Activated effector memory CD4-positive, alpha-beta T cell treated with Interleukin-2 at 50 U/mL for 16 hours (primary cell): ENCODE measurements around the gene EYS.
"Not testable (repeated sequence)": the region's sequence is repeated elsewhere in the genome, so short reads cannot be mapped to it uniquely, and the experiment has no call there.

Experiments used
- DNase-seq: peaks from one replicate; pipeline ENCODE4 v3.0.0-alpha.2; 2020

The EYS gene

GRCh38 chr6:63862486-63863198, 1844.4 kb downstream of the EYS start:
- DNase-seq: no peak

- DNase-seq: no peak
Observed at GRCh38 chr6:63859528-63859927, 1847.5 kb downstream of the EYS start.

- DNase-seq: no peak
Observed at GRCh38 chr6:63858691-63859090, 1848.3 kb downstream of the EYS start.

DNA sequence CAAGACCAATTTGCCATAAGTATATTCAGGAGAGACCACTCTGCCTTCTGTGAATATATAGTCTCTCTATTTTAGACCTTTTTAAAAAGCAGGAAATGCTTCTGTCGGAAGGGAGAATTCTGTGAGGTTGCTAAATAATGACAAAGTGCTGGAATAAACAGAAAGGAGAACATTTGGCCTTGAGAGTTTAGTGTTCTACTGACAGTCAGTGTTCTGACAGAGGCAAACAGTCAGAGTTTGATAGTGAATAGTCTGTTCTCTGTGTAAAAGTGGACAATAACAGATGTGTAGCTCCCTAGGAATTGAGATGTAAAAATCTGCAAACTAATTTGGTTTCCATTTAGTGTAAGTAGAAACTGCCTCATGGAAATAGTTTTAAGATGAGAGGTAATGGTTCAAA, 1850.8 kb downstream of the EYS start:
- no peak for DNase-seq

DNA sequence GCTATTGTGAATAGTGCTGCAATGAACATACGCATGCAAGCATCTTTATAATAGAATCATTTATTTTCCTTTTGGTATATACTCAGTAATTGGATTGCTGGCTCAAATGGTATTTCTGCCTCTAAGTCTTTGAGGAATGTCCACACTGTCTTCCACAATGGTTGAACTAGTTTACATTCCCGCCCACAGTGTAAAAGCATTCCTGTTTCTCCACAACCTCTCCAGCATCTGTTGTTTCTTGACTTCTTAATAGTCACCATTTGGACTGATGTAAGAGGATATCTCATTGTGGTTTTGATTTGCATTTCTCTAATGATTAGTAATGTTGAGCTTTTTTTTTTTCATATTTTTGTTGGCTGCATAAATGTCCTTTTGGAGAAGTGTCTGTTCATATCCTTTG, 1862.7 kb downstream of the EYS start:
- no peak for DNase-seq

DNA sequence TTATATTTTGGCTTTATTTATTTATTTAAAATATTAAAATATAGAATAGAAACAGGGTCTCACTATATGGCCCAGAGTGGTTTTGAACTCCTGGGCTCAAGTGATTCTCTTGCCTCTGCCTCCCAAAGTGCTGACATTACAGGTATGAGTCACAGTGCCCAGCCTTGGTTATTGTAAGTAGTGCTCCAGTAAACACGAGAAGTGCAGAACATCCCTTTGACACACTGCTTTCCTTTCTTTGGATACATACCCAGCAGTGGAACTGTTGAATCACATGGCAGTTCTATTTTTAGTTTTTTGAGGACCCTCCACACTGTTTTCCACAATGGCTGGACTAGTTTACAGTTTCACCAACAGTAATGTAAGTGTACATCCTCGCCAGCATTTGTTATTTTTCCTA, 1867.5 kb downstream of the EYS start:
- no peak for DNase-seq

DNA sequence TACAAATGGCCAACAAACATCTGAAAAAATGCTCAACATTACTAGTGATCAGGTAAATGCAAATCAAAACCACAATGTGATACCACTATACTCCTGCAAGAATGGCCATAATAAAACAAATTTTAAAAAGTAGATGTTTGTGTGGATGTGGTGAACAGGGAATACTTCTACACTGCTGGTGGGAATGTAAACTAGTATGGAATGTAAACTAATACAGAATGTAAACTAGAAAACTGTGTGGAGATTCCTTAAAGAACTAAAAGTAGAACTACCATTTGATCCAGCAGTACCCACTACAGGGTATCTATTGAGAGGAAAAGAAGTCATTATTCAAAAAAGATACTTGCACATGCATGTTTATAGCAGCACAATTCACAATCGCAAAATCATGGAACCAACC, 1878.3 kb downstream of the EYS start:
- DNase-seq: not testable (repeated sequence)

GRCh38 chr6:63824722-63825121, 1882.3 kb downstream of the EYS start:
- DNase-seq: no peak

- no peak for DNase-seq
Observed at GRCh38 chr6:63821442-63821841, 1885.6 kb downstream of the EYS start.

- no peak for DNase-seq
Observed at GRCh38 chr6:63819831-63820230, 1887.2 kb downstream of the EYS start.

GRCh38 chr6:63817492-63818050, 1889.5 kb downstream of the EYS start:
- DNase-seq: no peak

- no peak for DNase-seq
Observed at GRCh38 chr6:63816982-63817436, 1890.0 kb downstream of the EYS start.

GRCh38 chr6:63816401-63816981, 1890.5 kb downstream of the EYS start:
- DNase-seq: no peak

- no peak for DNase-seq
Observed at GRCh38 chr6:63814459-63814858, 1892.6 kb downstream of the EYS start.

DNA sequence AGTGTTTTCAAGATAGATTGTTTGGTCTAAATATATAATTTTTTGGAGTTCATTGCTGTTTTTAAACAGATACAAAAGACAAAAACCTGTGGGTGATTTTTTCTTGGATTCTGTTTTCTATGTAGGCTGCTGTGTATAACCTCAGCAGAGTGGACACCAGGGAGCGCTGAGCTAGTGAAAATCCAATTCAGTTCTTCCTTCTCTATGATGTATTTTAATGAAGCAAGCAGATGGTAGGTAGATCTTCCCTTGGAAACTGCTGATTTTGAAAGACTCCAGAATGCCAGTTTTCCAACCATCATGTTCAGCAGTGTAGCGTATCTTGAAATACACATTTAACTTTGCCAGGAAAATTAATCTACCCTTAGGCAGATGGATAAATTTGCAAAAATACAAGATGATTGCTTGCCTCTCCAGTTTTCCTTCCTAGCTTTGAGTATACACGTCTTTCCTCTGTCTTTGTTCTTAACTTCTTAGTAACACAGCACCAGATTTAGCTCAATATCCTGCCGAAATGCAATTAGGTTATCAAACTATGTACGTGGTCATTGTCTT, 1893.4 kb downstream of the EYS start:
- DNase-seq: no peak

DNA sequence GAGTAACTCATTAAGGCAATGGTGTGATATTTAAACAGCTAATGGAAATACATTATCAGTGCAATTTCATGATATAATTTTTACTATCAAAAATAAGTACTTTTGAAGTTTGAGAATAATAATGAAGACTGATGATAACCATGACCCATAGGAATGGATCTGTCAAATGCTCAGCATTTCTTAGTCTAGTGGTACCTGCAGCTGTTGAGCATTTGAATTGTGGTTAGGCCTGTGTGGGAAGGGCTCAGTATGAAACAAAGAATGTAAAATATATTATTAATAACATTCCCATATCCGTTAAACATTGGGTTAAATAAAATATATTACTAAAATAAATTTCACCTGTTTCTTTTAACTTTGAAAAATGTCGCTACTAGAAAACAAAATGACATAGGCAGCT, 1898.5 kb downstream of the EYS start:
- DNase-seq: no peak

DNA sequence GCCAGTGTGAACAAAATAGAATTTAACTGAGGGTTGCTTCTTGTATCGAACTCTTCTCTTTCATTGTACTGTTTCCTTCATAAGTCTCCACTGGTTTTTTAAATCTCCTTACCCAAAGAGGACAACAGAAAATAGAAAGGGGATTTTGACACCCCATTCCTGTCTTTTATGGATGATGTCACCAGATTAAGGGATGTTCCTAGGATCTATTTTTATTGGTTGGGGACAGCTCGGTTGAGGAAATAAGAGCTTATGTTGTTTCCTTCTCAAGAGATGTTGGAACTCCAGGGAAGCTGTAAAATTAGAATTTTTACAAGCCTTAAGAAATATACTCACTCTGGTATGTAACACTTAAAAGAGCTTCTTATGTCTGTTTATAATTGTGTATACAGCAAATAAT, 1900.0 kb downstream of the EYS start:
- DNase-seq: no peak

GRCh38 chr6:63806573-63806913, 1900.5 kb downstream of the EYS start:
- no peak for DNase-seq

DNA sequence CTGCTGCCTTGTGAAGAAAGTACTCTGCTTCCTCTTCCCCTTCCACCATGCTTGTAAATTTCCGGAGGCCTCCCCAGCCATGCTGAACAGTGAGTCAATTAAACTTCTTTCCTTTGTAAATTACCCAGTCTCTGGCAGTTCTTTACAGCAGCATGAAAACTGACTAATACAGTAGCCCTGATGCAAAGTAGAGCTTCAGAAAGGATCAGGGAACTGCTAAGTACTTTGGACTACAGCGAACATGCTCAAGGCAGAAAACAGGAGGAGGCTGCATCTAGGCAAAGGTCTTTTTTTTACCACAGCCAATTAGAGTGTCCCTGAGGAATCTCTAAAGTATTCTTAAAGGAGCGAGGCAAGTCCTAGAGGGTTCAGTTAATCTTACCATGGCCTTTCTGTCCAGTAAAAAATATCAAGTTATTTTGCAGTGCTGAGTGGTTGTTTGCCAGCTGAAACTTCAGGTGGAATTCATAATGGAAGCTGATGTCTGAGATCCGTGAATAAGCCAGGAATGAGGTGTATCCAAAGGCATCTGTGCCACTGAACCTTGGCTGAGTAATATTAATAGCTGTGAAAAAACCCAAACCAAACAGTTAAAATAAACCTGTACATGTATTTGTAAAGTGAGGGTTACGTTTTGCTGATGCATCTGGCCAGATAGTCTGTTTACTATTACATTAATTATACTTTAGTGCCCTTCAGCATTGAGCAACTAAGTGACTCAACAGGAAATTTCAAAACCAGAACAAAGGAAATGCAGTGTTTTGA, 1901.0 kb downstream of the EYS start:
- DNase-seq: no peak

- no peak for DNase-seq
Observed at GRCh38 chr6:63805345-63805744, 1901.7 kb downstream of the EYS start.

GRCh38 chr6:63804381-63804956, 1902.6 kb downstream of the EYS start:
- DNase-seq: no peak

DNA sequence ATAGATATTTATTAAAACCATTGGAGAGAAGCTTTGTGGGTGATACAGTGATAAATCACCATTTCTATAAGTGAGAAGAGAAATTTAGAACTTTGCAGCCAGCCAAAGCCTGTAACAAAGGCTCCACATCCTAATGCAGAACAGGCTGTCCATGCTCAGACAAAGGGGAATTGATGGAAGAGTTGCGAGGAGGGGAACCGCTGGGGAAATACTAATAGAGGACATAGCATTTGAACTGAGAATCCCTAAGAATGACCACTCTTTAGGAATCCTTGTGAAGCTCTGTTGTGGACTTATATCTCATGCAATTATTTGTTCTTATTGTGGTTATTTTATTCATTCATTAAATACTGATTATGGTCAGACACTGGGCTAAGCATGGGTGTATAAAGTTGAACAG, 1903.7 kb downstream of the EYS start:
- no peak for DNase-seq

- DNase-seq: no peak
Observed at GRCh38 chr6:63802606-63803206, 1904.3 kb downstream of the EYS start.
